ENCODE measurements around the gene FRMD4A. TPM values are rescaled to one million over a fixed set of nuclear protein-coding genes. Genes with fewer than 3 reads are reported as not detected.
"Not testable (repeated sequence)": the region's sequence is repeated elsewhere in the genome, so short reads cannot be mapped to it uniquely, and the experiment has no call there.

FRMD4A gene
- total and polyA plus RNA-seq, 3 donors from 2014 or later, result 15.0 to 20.8 (median 18.7) TPM

DNA sequence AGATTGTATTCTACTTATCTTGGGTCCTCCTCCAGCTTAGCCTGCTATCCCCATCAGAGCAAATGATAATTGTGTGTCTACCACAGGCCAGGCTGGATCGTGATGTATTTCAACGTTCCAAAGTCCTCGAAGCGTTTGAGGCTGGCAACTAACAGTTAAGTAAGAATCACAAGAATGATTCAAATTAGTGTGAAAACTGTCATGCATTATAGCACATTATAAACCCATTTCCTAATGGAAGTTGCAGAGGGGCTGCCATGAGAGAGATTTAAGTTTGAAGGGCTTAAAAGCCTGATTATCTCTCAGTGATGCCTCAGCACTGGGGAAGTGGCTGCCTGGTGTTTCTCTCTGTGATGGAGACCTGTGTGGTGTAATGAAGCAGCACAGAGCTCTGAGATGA lies 119.1 kb downstream of the FRMD4A start:
- intact Hi-C loops (cut with DNase I; ENCODE audit: low total_unique reads), result no loop called here
- Histone ChIP-seq H3K9me3 (no peaks in the 10 kb centered on the region), H3K36me3 (ENCODE audit: low read depth, missing control alignments) (no peaks in the 10 kb centered on the region), H3K27me3 (no peaks in the 10 kb centered on the region), H3K4me3 (no peak overlapping the region), H3K27ac (no peak overlapping the region), H3K4me1 (no peaks in the 10 kb centered on the region)
- WGBS, 2 donors, result 61 to 70% methylated on average over 4 of the region's 4 CpGs
- TF ChIP-seq POLR2A (IDR thresholded peaks at IDR 0.05), result no peak
- no peak for DNase-seq

- H3K9me3 ChIP-seq, result no peaks in the 10 kb centered on the region
- no peak for DNase-seq
- no peaks in the 10 kb centered on the region for H3K4me1 ChIP-seq
- no peak for TF ChIP-seq CTCF (IDR thresholded peaks at IDR 0.05)
- no peak for TF ChIP-seq POLR2A (IDR thresholded peaks at IDR 0.05)
- intact Hi-C loops (cut with DNase I; ENCODE audit: low total_unique reads), result no loop called here
- no peaks in the 10 kb centered on the region for H3K27me3 ChIP-seq
- no peaks in the 10 kb centered on the region for H3K36me3 ChIP-seq (ENCODE audit: low read depth, missing control alignments)
- no peak overlapping the region for H3K27ac ChIP-seq
- no peak overlapping the region for H3K4me3 ChIP-seq
- 81 to 92% methylated on average over 3 to 5 of the region's 5 CpGs for WGBS, 2 donors
Measured at GRCh38 chr10:14208231-14208630, 122.5 kb downstream of the FRMD4A start.

GRCh38 chr10:14205233-14205632 lies 125.5 kb downstream of the FRMD4A start:
- DNase-seq, result no peak
- H3K36me3 ChIP-seq (ENCODE audit: low read depth, missing control alignments), result no peaks in the 10 kb centered on the region
- WGBS, 2 donors, result 95 to 96% methylated on average over 4 of the region's 4 CpGs
- intact Hi-C loops (cut with DNase I; ENCODE audit: low total_unique reads), result no loop called here
- TF ChIP-seq POLR2A (IDR thresholded peaks at IDR 0.05) (no peak), CTCF (IDR thresholded peaks at IDR 0.05) (no peak)
- H3K9me3 ChIP-seq, result no peaks in the 10 kb centered on the region
- H3K4me1 ChIP-seq, result no peaks in the 10 kb centered on the region
- H3K27me3 ChIP-seq, result no peaks in the 10 kb centered on the region
- no peak overlapping the region for H3K4me3 ChIP-seq
- H3K27ac ChIP-seq, result no peak overlapping the region

DNA sequence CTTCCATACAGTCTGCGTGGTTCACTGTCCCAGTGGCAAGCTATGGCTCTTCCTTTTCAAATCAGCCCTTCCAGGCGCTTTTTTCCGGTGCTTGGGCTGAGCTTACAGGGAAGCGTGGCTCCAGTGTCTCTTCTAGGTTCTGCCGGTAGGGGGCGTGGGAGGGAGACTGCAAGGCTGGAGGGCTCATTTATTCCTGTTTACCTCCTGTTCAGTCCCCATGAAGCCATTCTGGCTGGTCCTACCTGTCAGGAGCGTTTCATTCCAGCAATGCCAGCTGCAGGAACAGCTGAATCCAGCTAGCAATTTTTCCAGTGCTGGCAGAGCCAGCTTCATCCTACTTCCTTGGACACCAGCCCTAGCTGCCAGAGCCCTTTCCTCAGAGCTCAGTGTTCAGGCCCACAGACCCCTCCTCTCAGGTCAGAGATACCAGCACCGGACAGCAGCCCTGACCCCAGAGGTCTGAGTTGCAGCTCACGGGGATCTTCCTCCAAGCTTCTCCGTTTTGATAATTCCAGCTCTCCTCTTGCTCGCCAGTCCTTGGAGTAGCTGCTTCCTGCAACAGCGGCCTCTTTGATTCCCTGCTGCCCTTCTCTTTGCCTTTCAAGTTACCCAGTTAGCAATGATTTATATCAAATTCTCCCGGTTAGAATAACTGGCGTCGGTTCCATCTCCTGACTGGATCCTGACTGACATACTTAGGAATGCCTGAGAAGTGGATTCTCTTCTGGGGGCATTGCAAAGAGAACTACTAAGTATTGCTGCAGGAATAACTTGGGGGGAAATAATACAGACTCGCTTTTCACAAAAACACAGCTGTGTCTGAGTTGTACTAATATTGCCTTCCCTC lies 129.8 kb downstream of the FRMD4A start:
- TF ChIP-seq CTCF (IDR thresholded peaks at IDR 0.05) (no peak), POLR2A (IDR thresholded peaks at IDR 0.05) (no peak)
- Histone ChIP-seq H3K36me3 (ENCODE audit: low read depth, missing control alignments) (no peaks in the 10 kb centered on the region), H3K9me3 (no peaks in the 10 kb centered on the region), H3K4me1 (no peaks in the 10 kb centered on the region), H3K27ac (no peak overlapping the region), H3K4me3 (no peak overlapping the region), H3K27me3 (no peaks in the 10 kb centered on the region)
- WGBS, 2 donors, result 49 to 53% methylated on average over 16 of the region's 16 CpGs
- intact Hi-C loops (cut with DNase I; ENCODE audit: low total_unique reads), result no loop called here
- DNase-seq, result peak; percentile 56

DNA sequence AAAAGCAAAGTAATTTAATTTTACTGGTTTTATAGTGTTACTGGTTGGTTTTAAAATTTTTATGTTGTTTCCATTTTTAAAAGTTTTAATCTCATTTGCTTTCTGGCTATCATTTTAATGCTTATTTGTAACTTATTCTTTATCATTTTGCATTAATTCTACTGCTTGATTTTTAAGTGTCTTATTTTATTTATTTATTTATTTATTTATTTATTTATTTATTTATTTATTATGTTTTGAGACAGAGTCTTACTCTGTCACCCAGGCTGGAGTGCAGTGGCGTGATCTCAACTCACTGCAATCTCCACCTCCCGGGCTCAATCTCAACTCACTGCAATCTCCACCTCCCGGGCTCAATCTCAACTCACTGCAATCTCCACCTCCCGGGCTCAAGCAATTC lies 131.6 kb downstream of the FRMD4A start:
- DNase-seq; H3K27me3 ChIP-seq; H3K27ac ChIP-seq; H3K9me3 ChIP-seq; H3K4me3 ChIP-seq; H3K36me3 ChIP-seq (ENCODE audit: low read depth, missing control alignments); H3K4me1 ChIP-seq; intact Hi-C loops (cut with DNase I; ENCODE audit: low total_unique reads): not testable (repeated sequence)
- 86 to 95% methylated on average over 4 of the region's 4 CpGs for WGBS, 2 donors

DNA sequence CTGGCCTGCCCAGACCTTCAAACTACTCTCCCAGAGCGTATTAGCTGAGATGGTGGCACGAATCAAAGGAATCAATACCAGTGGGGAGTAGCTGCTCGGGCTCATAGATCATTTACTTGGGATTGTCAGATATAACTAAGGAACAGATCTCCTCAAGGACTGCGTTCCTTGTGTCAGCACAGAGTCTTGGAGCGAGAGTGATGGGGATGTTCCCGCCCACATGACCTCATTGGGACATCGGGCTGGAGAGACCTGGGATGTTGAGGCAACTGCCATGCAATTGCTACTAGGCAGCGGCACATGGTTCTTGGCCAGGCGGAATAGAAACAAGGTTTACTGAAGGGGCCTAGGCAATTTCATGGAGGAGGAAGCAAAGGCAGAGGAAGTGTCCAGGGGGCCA lies 132.6 kb downstream of the FRMD4A start:
- 81 to 84% methylated on average over 9 of the region's 9 CpGs for WGBS, 2 donors
- no peak for DNase-seq
- TF ChIP-seq POLR2A (IDR thresholded peaks at IDR 0.05) (no peak), CTCF (IDR thresholded peaks at IDR 0.05) (no peak)
- no peaks in the 10 kb centered on the region for H3K27me3 ChIP-seq
- no peaks in the 10 kb centered on the region for H3K36me3 ChIP-seq (ENCODE audit: low read depth, missing control alignments)
- intact Hi-C loops (cut with DNase I; ENCODE audit: low total_unique reads), result no loop called here
- no peak overlapping the region for H3K4me3 ChIP-seq
- H3K27ac ChIP-seq, result no peak overlapping the region
- H3K4me1 ChIP-seq, result no peaks in the 10 kb centered on the region
- no peaks in the 10 kb centered on the region for H3K9me3 ChIP-seq

All from testis (tissue), 3 donors.